Astrocyte (in vitro differentiated cells and primary cell): ENCODE data around the gene ZFR.
"Not testable (repeated sequence)": the region's sequence is repeated elsewhere in the genome, so short reads cannot be mapped to it uniquely, and the experiment has no call there.

ENCODE experiments used
- EZH2 ChIP-seq: IDR thresholded peaks from 2 replicates; pipeline ENCODE4 v1.6.1; 2012; ENCODE audit warnings: mild to moderate bottlenecking, low read length, inconsistent platforms; ENCODE audit not compliant: insufficient read depth
- TF ChIP-seq, protein P1 (sequence below): IDR thresholded peaks from 2 replicates; pipeline ENCODE4 v1.5.1; 2011; ENCODE audit warnings: low read depth, mild to moderate bottlenecking, inconsistent platforms, low read length, moderate library complexity; ENCODE audit not compliant: insufficient read depth

DNA sequence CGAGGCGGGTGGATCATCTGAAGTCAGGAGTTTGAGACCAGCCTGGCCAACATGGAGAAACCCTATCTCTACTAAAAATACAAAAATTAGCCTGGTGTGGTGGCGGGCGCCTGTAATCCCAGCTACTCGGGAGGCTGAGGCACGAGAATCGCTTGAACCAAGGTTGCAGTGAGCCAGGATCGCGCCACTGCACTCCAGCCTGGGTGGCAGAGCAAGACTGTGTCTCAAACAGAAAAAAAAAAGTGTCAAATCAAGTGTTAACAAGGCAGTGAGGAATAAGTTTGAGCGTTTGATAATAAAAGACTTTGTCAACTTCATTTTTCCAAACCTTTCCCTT is 130.4 kb downstream of the ZFR start:
- TF ChIP-seq, protein P1, sequence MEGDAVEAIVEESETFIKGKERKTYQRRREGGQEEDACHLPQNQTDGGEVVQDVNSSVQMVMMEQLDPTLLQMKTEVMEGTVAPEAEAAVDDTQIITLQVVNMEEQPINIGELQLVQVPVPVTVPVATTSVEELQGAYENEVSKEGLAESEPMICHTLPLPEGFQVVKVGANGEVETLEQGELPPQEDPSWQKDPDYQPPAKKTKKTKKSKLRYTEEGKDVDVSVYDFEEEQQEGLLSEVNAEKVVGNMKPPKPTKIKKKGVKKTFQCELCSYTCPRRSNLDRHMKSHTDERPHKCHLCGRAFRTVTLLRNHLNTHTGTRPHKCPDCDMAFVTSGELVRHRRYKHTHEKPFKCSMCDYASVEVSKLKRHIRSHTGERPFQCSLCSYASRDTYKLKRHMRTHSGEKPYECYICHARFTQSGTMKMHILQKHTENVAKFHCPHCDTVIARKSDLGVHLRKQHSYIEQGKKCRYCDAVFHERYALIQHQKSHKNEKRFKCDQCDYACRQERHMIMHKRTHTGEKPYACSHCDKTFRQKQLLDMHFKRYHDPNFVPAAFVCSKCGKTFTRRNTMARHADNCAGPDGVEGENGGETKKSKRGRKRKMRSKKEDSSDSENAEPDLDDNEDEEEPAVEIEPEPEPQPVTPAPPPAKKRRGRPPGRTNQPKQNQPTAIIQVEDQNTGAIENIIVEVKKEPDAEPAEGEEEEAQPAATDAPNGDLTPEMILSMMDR = not testable (repeated sequence)
- not testable (repeated sequence) for TF ChIP-seq EZH2
